Psoas muscle (tissue), 8 donors: ENCODE measurements around the gene DIPK1B. TPM values are rescaled to one million over a fixed set of nuclear protein-coding genes. Genes with fewer than 3 reads are reported as not detected.

Source experiments
- ATAC-seq, 4 donors: fragments of 200-7000 bp; cut with Tn5 transposase; one replicate each; pipeline ENCODE4 v1.9.1; 2020; ENCODE audit warnings: moderate library complexity in 3 of 4, mild to moderate bottlenecking in 2 of 4
- DNase-seq, 2 donors: peaks; one replicate each; pipeline ENCODE4 v3.0.0-alpha.2; 2020
- H3K27ac ChIP-seq: fragments of 200-600 bp; one replicate; pipeline ENCODE4 v1.8.0; 2022
- H3K27me3 ChIP-seq, 3 donors: fragments of 200-600 bp in 1 of 3; one replicate each; pipeline versions ENCODE4 v1.6.1 to v1.8.0; 2013 to 2022; ENCODE audit warnings: low read length in 2 of 3, mild to moderate bottlenecking in 2 of 3, moderate library complexity in 1 of 3; ENCODE audit not compliant: insufficient read depth in 3 of 3
- H3K36me3 ChIP-seq, 2 donors: fragments of 200-600 bp in 1 of 2; one replicate each; pipeline versions ENCODE4 v1.6.1 to v1.8.0; 2013 to 2022; ENCODE audit warnings: low read depth in 1 of 2, mild to moderate bottlenecking in 1 of 2, moderate library complexity in 1 of 2; ENCODE audit not compliant: insufficient read depth in 1 of 2
- H3K4me1 ChIP-seq: fragments of 200-600 bp; one replicate; pipeline ENCODE4 v1.8.0; 2022
- H3K4me3 ChIP-seq: fragments of 200-600 bp; one replicate; pipeline ENCODE4 v1.8.0; 2022; ENCODE audit warnings: mild to moderate bottlenecking
- H3K9me3 ChIP-seq: fragments of 200-600 bp; one replicate; pipeline ENCODE4 v1.8.0; 2022
- CTCF ChIP-seq: fragments of 200-600 bp; IDR thresholded peaks from one replicate; pipeline ENCODE4 v1.8.0; 2022; ENCODE audit warnings: antibody characterized with exemption
- WGBS, 3 donors: extraction: QIAGEN DNeasy Blood & Tissue Kit; methylation state at CpG; one replicate each; pipeline versions ENCODE4 v1.1.6 to v1.1.7; 2013; 5-methylcytosine and 5-hydroxymethylcytosine counted together
- intact Hi-C, 2 donors: fragments of 100-400 bp; cut with DNase I; formaldehyde crosslinking; loops; one replicate each; pipeline versions ENCODE4 v1.11.0 to v1.14.2; 2022
- polyA plus RNA-seq, 3 donors: library from polyadenylated mRNA; stranded (reverse); fragments of 200-250 nt; gene quantifications; one replicate each; pipeline ENCODE4 v1.2.3, GENCODE V29; 2013
- total RNA-seq, 4 donors: library from RNA; stranded (reverse); fragmentation: NEBNext Ultra II Directional in 2 of 4; extraction: Animal tissue kit (Norgen Biotek cat#: 25700) in 2 of 4; gene quantifications; one replicate each; pipeline versions ENCODE4 v1.2.1 to v1.2.4, GENCODE V29; 2021 to 2023
- donor health status: healthy with polysubstance abuse.
- donor health status: DM: no; HTN: no; CAD: no; lungs with moderate emphysema.
- donor health status: Bipolar disorder and iron deficiency.
- donor health status: healthy.
- donor health status: DM: yes; HTN: yes; CAD: no.
- donor health status: DM: no; HTN: no; CAD: no.
- donor health status: DM: no; HTN: no; CAD: no.
- donor health status: DM: yes; HTN: yes; CAD: no.

Gene DIPK1B
- total and polyA plus RNA-seq, 7 donors: 1.4 to 5.3 (median 2.4) TPM

GRCh38 chr9:136671254-136671614 is 41.1 kb upstream of the DIPK1B start:
- peaks cover 0 to 26% of the 10 kb centered on the region in 2 donors for H3K36me3 ChIP-seq
- ATAC-seq (no peak), DNase-seq (no peak)
- no peaks in the 10 kb centered on the region for H3K9me3 ChIP-seq
- TF ChIP-seq CTCF: no peak
- H3K27ac ChIP-seq: no peak overlapping the region
- peaks cover 0 to 8% (median 0%) of the 10 kb centered on the region in 3 donors for H3K27me3 ChIP-seq
- intact Hi-C loops: no loop called here
- no peaks in the 10 kb centered on the region for H3K4me1 ChIP-seq
- no peak overlapping the region for H3K4me3 ChIP-seq
- WGBS, 3 donors: 24 to 28% (median 25%) methylated on average over 8 to 12 of the region's 12 CpGs

DNA sequence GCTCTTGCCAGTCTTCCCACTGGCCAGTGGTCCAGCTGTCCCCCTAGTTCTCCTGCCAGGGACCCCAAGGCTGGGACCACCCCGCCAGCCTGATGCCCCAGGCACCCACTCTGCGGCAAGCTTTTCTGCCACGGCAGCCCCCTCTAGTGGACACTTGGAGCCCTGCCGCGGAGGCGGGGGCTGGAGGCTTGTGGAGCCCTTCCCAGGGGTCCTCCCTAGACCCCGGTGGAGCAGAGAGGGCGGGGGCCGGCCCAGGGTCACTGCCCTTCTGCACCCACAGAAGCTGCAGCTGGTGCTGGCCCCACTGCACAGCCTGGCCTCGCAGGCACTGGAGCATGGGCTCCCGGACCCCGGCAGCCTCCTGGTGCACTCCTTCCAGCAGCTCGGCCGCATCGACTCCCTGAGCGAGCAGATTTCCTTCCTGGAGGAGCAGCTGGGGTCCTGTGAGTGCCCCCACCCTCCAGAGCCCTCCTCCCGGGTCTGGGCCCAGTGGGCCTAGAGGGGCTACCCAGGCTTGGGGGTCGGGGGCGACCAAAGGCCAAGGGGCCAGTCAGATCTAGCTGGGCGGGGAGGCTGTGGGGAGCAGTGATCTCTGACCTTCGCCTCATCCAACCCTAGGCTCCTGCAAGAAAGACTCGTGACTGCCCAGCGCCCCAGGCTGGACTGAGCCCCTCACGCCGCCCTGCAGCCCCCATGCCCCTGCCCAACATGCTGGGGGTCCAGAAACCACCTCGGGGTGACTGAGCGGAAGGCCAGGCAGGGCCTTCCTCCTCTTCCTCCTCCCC is 40.5 kb upstream of the DIPK1B start:
- DNase-seq: no peak
- Histone ChIP-seq H3K27me3 (peaks cover 0 to 8% (median 0%) of the 10 kb centered on the region in 3 donors), H3K9me3 (no peaks in the 10 kb centered on the region), H3K36me3 (peaks cover 0 to 32% of the 10 kb centered on the region in 2 donors), H3K27ac (no peak overlapping the region), H3K4me1 (no peaks in the 10 kb centered on the region), H3K4me3 (no peak overlapping the region)
- ATAC-seq: peak; percentile 15 to 50 (median 25)
- 47 to 49% (median 49%) methylated on average over 26 to 27 of the region's 27 CpGs for WGBS, 3 donors
- intact Hi-C loops: no loop called here
- peak; percentile 66 for TF ChIP-seq CTCF

- TF ChIP-seq CTCF: no peak
- H3K27me3 ChIP-seq: peaks cover 0 to 8% (median 0%) of the 10 kb centered on the region in 3 donors
- peaks cover 0 to 36% of the 10 kb centered on the region in 2 donors for H3K36me3 ChIP-seq
- 49 to 52% (median 51%) methylated on average over 8 to 14 of the region's 14 CpGs for WGBS, 3 donors
- no peak overlapping the region for H3K27ac ChIP-seq
- H3K9me3 ChIP-seq: no peaks in the 10 kb centered on the region
- H3K4me1 ChIP-seq: no peaks in the 10 kb centered on the region
- no peak for ATAC-seq
- DNase-seq: no peak
- intact Hi-C loops: no loop called here
- H3K4me3 ChIP-seq: no peak overlapping the region
Measured at GRCh38 chr9:136672431-136673087, 39.8 kb upstream of the DIPK1B start.

DNA sequence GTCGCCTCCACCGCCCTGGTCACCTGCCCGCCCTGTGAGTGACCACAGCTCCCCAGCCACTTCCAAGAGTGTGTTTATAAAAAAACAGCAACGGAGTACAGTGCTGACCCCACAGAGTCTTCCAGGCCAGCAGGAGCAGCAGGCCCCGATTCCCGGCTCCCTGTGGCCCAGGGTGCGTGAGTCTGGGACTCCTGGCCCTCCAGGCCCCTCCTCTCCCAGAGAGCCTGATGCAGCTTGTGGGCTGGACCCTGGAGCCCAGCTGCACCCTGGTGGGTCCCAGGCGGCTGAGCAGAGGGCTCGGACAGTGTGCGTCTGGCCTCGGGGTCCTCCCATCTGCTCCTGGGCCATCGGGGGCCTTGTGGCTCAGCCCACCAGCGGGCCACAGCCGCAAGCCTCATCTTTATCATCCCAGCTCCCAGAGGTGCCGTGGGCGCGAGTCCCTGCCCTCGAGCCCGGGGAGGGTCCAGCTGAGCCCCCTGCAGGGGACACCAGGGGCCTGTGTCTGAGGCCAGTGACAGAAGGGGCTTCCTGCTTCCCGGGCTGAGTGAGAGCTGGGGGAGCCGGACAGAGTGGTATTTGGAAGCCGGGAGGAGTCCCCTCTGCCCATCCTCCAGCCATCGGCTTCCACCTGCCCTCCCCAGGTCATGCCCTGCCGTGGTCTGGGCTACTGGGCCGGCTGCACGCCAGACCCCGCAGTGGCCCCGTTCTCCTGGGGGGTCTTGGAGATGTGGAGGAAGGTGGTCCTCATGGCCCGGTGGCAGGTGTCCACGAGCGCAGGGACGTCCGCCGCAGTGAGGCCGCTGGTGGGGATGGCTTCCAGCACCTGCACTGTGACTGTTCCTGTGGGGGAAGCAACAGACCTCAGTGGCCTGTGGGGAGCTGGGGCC is 39.0 kb upstream of the DIPK1B start:
- Histone ChIP-seq H3K27me3 (peaks cover 0 to 8% (median 0%) of the 10 kb centered on the region in 3 donors), H3K4me3 (no peak overlapping the region), H3K4me1 (no peaks in the 10 kb centered on the region), H3K36me3 (peaks cover 0 to 36% of the 10 kb centered on the region in 2 donors), H3K9me3 (no peaks in the 10 kb centered on the region), H3K27ac (no peak overlapping the region)
- no peak for ATAC-seq
- no peak for DNase-seq
- intact Hi-C loops: no loop called here
- 67 to 74% (median 73%) methylated on average over 24 to 35 of the region's 35 CpGs for WGBS, 3 donors
- no peak for TF ChIP-seq CTCF
